HEK293 (cell line): ENCODE results near the gene C16orf82.

ENCODE experiments used
- CTCF ChIP-seq: fragments of 450-650 bp; formaldehyde crosslinking; IDR thresholded peaks from 2 replicates; pipeline ENCODE4 v1.5.1; 2016; ENCODE audit warnings: missing biosample characterization, missing genetic modification characterization
- HOXA7 ChIP-seq: sonication (generic); formaldehyde crosslinking; IDR thresholded peaks from 2 replicates; pipeline ENCODE4 v1.8.1; 2022; ENCODE audit warnings: missing genetic modification reagents, borderline replicate concordance
- KLF16 ChIP-seq: fragments of 450-650 bp; formaldehyde crosslinking; IDR thresholded peaks from 2 replicates; pipeline ENCODE4 v1.5.1; 2017; ENCODE audit warnings: missing biosample characterization, missing genetic modification characterization
- PRDM4 ChIP-seq: fragments of 450-650 bp; formaldehyde crosslinking; IDR thresholded peaks from 2 replicates; pipeline ENCODE4 v1.5.1; 2017; ENCODE audit warnings: missing biosample characterization, missing genetic modification characterization
- REST ChIP-seq: fragments of 450-650 bp; formaldehyde crosslinking; IDR thresholded peaks from 2 replicates; pipeline ENCODE4 v1.5.1; 2016; ENCODE audit warnings: missing biosample characterization, missing genetic modification characterization
- SP2 ChIP-seq: fragments of 450-650 bp; formaldehyde crosslinking; IDR thresholded peaks from 2 replicates; pipeline ENCODE4 v1.5.1; 2016; ENCODE audit warnings: missing biosample characterization, missing genetic modification characterization
- ZBTB21 ChIP-seq: fragments of 450-650 bp; formaldehyde crosslinking; IDR thresholded peaks from 2 replicates; pipeline ENCODE4 v1.5.1; 2017; ENCODE audit warnings: missing biosample characterization, missing genetic modification characterization
- ZNF2 ChIP-seq: fragments of 450-650 bp; formaldehyde crosslinking; IDR thresholded peaks from 2 replicates; pipeline ENCODE4 v1.5.1; 2016; ENCODE audit warnings: missing biosample characterization, missing genetic modification characterization
- ZNF280D ChIP-seq: fragments of 450-650 bp; formaldehyde crosslinking; IDR thresholded peaks from 2 replicates; pipeline ENCODE4 v1.5.1; 2016; ENCODE audit warnings: missing biosample characterization, missing genetic modification characterization
- ZNF510 ChIP-seq: fragments of 450-650 bp; formaldehyde crosslinking; IDR thresholded peaks from 2 replicates; pipeline ENCODE4 v1.5.1; 2018; ENCODE audit warnings: mild to moderate bottlenecking, missing genetic modification characterization, missing biosample characterization; ENCODE audit not compliant: insufficient replicate concordance
- ZNF548 ChIP-seq: fragments of 450-650 bp; formaldehyde crosslinking; IDR thresholded peaks from 2 replicates; pipeline ENCODE4 v1.5.1; 2016; ENCODE audit warnings: missing biosample characterization, missing genetic modification characterization

DNA sequence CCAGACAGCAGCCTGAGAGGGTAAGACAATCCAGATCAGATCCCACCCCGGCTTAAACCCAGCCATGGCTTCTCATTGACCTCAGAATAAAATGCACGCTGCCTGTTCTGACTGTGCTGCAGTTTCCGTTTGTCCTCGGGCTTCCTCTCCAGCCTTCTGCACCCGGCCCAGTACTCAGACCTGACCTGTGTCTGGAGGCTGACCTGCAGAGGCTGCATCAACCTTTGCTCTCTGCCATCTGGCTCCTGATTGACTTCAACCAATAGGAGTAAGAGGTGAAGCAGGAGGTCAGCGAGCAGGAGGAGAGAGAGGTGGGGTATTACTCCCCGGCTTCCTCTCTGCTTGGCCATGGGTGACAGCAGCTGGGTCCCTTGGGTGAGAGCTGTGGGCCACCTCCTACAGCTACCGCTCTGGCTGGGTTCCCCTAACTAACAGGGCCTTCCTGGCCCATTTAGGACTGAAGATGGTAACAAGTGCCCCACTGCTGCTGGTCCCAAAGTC, 46.7 kb downstream of the C16orf82 start:
- TF ChIP-seq ZNF510 (tag by site-specific recombination): no peak
- TF ChIP-seq HOXA7: no peak
- no peak for TF ChIP-seq SP2
- TF ChIP-seq CTCF (tag by site-specific recombination): no peak
- TF ChIP-seq KLF16 (tag by site-specific recombination): no peak
- TF ChIP-seq ZNF2 (tag by site-specific recombination): no peak
- no peak for TF ChIP-seq PRDM4 (tag by site-specific recombination)
- no peak for TF ChIP-seq REST (tag by site-specific recombination)
- no peak for TF ChIP-seq ZBTB21
- TF ChIP-seq ZNF548 (tag by site-specific recombination): no peak
- no peak for TF ChIP-seq ZNF280D (tag by site-specific recombination)
